Panc1 (cell line): ENCODE data around the gene OMG. TPM values are rescaled to one million over a fixed set of nuclear protein-coding genes. Genes with fewer than 3 reads are reported as not detected.

Experiments used
- ATAC-seq: fragments of 200-7000 bp; cut with Tn5 transposase; 2 replicates; pipeline ENCODE4 v1.9.1; 2020; ENCODE audit warnings: mild to moderate bottlenecking, moderate library complexity
- BruUV-seq: library from RNA; stranded (reverse); fragments of 400-500 nt; replicated peaks from 2 replicates; lab custom pipeline; 2021; lab: Mats Ljungman, UMichigan
- CTCF ChIA-PET: fragments of 300-600 bp; sonication (Branson Sonifier 250); formaldehyde crosslinking; loops from one replicate; lab custom pipeline; 2022; ENCODE audit warnings: antibody characterized with exemption; lab: Charles Lee
- POLR2A ChIA-PET: fragments of 300-600 bp; sonication (Branson Sonifier 250); formaldehyde crosslinking; loops from one replicate; lab custom pipeline; 2022; ENCODE audit warnings: antibody characterized with exemption; lab: Charles Lee
- DNase-seq: peaks from one replicate; pipeline ENCODE4 v3.0.0-alpha.2; 2010; ENCODE audit warnings: low read depth, low spot score
- H3K27ac ChIP-seq: 2 replicates; pipeline ENCODE4 v1.5.1; 2011; ENCODE audit warnings: mild to moderate bottlenecking, low read length, inconsistent platforms
- H3K27me3 ChIP-seq: fragments of 200-500 bp; sonication (Bioruptor generic); 2 replicates; pipeline ENCODE4 v1.6.0; 2014; ENCODE audit warnings: low read length, inconsistent platforms; ENCODE audit not compliant: control insufficient read depth, insufficient read depth
- H3K36me3 ChIP-seq: fragments of 200-500 bp; sonication (Bioruptor generic); 2 replicates; pipeline ENCODE4 v1.5.1; 2014; ENCODE audit warnings: inconsistent platforms, mild to moderate bottlenecking, low read length, moderate library complexity; ENCODE audit not compliant: control insufficient read depth, insufficient read depth
- H3K4me1 ChIP-seq: 2 replicates; pipeline ENCODE4 v1.5.1; 2011; ENCODE audit warnings: inconsistent platforms, mild to moderate bottlenecking, low read length, moderate library complexity; ENCODE audit not compliant: control insufficient read depth, insufficient read depth
- H3K4me3 ChIP-seq, 2 experiments: 2 replicates each; pipeline ENCODE4 v1.5.1; 2011 to 2012; ENCODE audit warnings: low read depth in 2 of 2, low read length in 2 of 2, mild to moderate bottlenecking in 2 of 2, inconsistent platforms in 1 of 2, moderate library complexity in 1 of 2
- H3K9me3 ChIP-seq: fragments of 200-500 bp; sonication (Bioruptor generic); 2 replicates; pipeline ENCODE4 v1.5.1; 2014; ENCODE audit warnings: low read depth, mild to moderate bottlenecking, inconsistent platforms, low read length, moderate library complexity; ENCODE audit not compliant: control insufficient read depth, insufficient read depth
- POLR2AphosphoS5 ChIP-seq: IDR thresholded peaks from 2 replicates; pipeline ENCODE4 v1.6.1; 2012; ENCODE audit warnings: mild to moderate bottlenecking, low read depth, low read length, moderate library complexity
- SIN3A ChIP-seq: IDR thresholded peaks from 2 replicates; pipeline ENCODE4 v1.6.1; 2012; ENCODE audit warnings: low read depth, mild to moderate bottlenecking, low read length, moderate library complexity, borderline replicate concordance; ENCODE audit not compliant: insufficient read depth
- TCF7L2 ChIP-seq: IDR thresholded peaks from 2 replicates; pipeline ENCODE4 v1.6.1; 2011; ENCODE audit warnings: mild to moderate bottlenecking, low read depth, low read length, inconsistent platforms
- in situ Hi-C: cut with HindIII; loops from 2 replicates; pipeline ENCODE4 v1.10.0; 2016; ENCODE audit warnings: low sequenced_read_pairs, low pct_unique_long_range_greater_than_20kb
- intact Hi-C: fragments of 100-400 bp; cut with micrococcal nuclease; formaldehyde crosslinking; loops from one replicate; pipeline ENCODE4 v1.10.0; 2022; ENCODE audit not compliant: unreplicated experiment
- total RNA-seq: library from RNA; stranded (reverse); gene quantifications from one replicate; pipeline ENCODE4 v1.2.1, GENCODE V29; 2021; ENCODE audit not compliant: unreplicated experiment
- TF ChIP-seq, protein P1 (sequence below), 2 experiments: IDR thresholded peaks; 2 replicates each; pipeline ENCODE4 v1.6.1; 2011 to 2012; ENCODE audit warnings: low read depth in 2 of 2, control low read depth in 1 of 2, low read length in 1 of 2, mild to moderate bottlenecking in 1 of 2, moderate library complexity in 1 of 2; ENCODE audit not compliant: insufficient read depth in 1 of 2
- TF ChIP-seq, protein P2 (sequence below): fragments of 450-650 bp; IDR thresholded peaks from 2 replicates; pipeline ENCODE4 v1.5.1; 2017; ENCODE audit warnings: mild to moderate bottlenecking

Gene OMG
- total RNA-seq, 1 experiment from 2014 or later: not detected

DNA sequence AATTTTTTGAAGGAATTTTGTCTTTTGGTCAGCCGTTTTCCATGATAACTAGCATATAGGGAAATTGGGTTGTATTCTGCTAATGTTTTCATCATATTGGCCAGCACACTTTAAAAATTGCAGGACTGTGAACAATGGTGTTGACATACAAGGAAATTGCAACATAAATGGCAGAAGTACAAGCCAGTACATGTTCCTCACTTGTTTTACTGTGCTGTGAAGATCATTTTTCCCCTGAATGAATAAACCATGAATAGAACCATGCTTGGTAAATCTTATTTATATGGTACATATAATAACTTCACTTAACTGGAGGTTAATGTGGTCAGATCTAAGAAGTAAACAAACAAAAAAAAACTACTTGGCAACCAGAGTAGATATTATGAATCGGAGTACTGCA, 22.8 kb downstream of the OMG start:
- no peaks in the 10 kb centered on the region for H3K36me3 ChIP-seq
- ChIA-PET CTCF (no interaction called here), POLR2A (no interaction called here)
- H3K27ac ChIP-seq: no peak overlapping the region
- TF ChIP-seq SIN3A (no peak), TCF7L2 (no peak), POLR2AphosphoS5 (no peak)
- TF ChIP-seq, protein P1, sequence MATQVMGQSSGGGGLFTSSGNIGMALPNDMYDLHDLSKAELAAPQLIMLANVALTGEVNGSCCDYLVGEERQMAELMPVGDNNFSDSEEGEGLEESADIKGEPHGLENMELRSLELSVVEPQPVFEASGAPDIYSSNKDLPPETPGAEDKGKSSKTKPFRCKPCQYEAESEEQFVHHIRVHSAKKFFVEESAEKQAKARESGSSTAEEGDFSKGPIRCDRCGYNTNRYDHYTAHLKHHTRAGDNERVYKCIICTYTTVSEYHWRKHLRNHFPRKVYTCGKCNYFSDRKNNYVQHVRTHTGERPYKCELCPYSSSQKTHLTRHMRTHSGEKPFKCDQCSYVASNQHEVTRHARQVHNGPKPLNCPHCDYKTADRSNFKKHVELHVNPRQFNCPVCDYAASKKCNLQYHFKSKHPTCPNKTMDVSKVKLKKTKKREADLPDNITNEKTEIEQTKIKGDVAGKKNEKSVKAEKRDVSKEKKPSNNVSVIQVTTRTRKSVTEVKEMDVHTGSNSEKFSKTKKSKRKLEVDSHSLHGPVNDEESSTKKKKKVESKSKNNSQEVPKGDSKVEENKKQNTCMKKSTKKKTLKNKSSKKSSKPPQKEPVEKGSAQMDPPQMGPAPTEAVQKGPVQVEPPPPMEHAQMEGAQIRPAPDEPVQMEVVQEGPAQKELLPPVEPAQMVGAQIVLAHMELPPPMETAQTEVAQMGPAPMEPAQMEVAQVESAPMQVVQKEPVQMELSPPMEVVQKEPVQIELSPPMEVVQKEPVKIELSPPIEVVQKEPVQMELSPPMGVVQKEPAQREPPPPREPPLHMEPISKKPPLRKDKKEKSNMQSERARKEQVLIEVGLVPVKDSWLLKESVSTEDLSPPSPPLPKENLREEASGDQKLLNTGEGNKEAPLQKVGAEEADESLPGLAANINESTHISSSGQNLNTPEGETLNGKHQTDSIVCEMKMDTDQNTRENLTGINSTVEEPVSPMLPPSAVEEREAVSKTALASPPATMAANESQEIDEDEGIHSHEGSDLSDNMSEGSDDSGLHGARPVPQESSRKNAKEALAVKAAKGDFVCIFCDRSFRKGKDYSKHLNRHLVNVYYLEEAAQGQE (IDR thresholded peaks at IDR 0.05; ENCODE audit: insufficient read depth in 1 of 2, low read depth in 2 of 2, low read length in 1 of 2): no peak
- TF ChIP-seq, protein P2, sequence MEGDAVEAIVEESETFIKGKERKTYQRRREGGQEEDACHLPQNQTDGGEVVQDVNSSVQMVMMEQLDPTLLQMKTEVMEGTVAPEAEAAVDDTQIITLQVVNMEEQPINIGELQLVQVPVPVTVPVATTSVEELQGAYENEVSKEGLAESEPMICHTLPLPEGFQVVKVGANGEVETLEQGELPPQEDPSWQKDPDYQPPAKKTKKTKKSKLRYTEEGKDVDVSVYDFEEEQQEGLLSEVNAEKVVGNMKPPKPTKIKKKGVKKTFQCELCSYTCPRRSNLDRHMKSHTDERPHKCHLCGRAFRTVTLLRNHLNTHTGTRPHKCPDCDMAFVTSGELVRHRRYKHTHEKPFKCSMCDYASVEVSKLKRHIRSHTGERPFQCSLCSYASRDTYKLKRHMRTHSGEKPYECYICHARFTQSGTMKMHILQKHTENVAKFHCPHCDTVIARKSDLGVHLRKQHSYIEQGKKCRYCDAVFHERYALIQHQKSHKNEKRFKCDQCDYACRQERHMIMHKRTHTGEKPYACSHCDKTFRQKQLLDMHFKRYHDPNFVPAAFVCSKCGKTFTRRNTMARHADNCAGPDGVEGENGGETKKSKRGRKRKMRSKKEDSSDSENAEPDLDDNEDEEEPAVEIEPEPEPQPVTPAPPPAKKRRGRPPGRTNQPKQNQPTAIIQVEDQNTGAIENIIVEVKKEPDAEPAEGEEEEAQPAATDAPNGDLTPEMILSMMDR: no peak
- peaks cover 4% of the 10 kb centered on the region; the same call in 1 of the 2 replicates for H3K4me1 ChIP-seq
- ATAC-seq: no peak
- no peak overlapping the region for H3K4me3 ChIP-seq
- no peaks in the 10 kb centered on the region for H3K27me3 ChIP-seq
- in situ Hi-C loops (no loop called here), intact Hi-C loops (no loop called here)
- no peak for DNase-seq
- BruUV-seq: no TSS peak
- no peaks in the 10 kb centered on the region for H3K9me3 ChIP-seq

DNA sequence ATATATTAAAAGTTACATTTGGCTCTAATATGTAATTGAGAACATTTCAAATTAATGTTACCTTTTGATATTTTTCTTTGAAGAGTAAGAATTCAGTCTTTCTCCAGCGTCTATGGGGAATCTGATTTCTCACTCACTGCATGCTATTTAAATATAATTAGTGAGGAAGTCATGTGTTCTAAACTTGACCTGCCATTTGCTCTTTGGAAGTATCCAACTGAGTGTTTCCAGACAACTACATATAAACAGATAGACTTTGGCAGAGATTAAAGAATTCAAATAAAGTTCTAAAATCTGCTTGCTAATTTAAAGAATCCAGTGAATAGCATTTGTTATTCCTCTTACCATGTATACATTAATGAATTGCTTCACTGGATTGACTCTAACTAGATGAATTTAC, 23.5 kb downstream of the OMG start:
- in situ Hi-C loops: no loop called here
- no peak for TF ChIP-seq TCF7L2
- TF ChIP-seq SIN3A: no peak
- TF ChIP-seq, protein P2: no peak
- TF ChIP-seq, protein P1 (IDR thresholded peaks at IDR 0.05; ENCODE audit: insufficient read depth in 1 of 2, low read depth in 2 of 2, low read length in 1 of 2): no peak
- TF ChIP-seq POLR2AphosphoS5: no peak
- H3K36me3 ChIP-seq: no peaks in the 10 kb centered on the region

More for the DNA sequence above, 23.5 kb downstream of the OMG start:
- H3K27me3 ChIP-seq: no peaks in the 10 kb centered on the region
- no peak overlapping the region for H3K27ac ChIP-seq
- intact Hi-C loops: no loop called here
- POLR2A ChIA-PET: no interaction called here
- ATAC-seq: no peak
- no TSS peak for BruUV-seq
- H3K4me3 ChIP-seq: no peak overlapping the region
- no peak for DNase-seq
- CTCF ChIA-PET: no interaction called here
- peaks cover 7% of the 10 kb centered on the region; the same call in 1 of the 2 replicates for H3K4me1 ChIP-seq
- H3K9me3 ChIP-seq: no peaks in the 10 kb centered on the region
